ENCODE measurements around the gene CHCHD1.
A peak's percentile ranks its signal among the peaks of the same experiment; 100 is the strongest.

CHCHD1 gene

DNA sequence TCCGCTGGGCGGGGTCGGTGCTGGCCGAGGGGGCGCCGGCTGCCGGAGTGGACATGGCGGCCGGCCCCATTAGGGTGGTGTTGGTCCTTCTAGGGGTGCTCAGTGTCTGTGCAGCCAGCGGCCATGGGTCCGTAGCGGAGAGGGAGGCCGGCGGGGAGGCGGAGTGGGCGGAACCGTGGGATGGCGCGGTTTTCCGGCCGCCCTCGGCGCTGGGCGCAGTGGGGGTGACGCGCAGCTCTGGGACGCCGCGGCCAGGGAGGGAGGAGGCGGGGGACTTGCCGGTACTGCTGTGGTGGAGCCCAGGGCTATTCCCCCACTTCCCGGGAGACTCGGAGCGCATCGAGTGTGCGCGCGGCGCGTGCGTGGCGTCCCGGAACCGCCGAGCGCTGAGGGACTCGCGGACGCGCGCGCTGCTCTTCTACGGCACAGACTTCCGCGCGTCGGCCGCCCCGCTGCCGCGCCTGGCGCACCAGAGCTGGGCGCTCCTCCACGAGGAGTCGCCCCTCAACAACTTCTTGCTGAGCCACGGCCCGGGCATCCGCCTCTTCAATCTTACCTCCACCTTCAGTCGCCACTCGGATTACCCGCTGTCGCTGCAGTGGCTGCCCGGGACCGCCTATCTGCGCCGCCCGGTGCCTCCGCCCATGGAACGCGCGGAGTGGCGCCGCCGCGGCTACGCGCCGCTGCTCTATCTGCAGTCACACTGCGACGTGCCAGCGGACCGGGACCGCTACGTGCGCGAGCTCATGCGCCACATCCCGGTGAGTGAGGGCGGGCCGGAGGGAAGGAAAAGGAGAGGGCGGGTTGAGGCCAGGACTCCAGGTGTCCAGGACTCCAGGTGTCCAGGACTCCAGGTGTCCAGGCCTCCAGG is 9.3 kb upstream of the CHCHD1 start:
- no peaks in the 10 kb centered on the region for H3K27me3 ChIP-seq (replicated peaks; ENCODE audit: control insufficient read depth, insufficient read depth, low read length)
- H3K36me3 ChIP-seq (ENCODE audit: control insufficient read depth, insufficient read depth, low read length): peaks cover 30% of the 10 kb centered on the region
- H3K4me3 ChIP-seq (replicated peaks; ENCODE audit: low read depth, low read length): peak overlapping the region; percentile 78
- peak; percentile 91 for DNase-seq (ENCODE audit: extremely low read depth, insufficient read length)
- TF ChIP-seq, protein P1, sequence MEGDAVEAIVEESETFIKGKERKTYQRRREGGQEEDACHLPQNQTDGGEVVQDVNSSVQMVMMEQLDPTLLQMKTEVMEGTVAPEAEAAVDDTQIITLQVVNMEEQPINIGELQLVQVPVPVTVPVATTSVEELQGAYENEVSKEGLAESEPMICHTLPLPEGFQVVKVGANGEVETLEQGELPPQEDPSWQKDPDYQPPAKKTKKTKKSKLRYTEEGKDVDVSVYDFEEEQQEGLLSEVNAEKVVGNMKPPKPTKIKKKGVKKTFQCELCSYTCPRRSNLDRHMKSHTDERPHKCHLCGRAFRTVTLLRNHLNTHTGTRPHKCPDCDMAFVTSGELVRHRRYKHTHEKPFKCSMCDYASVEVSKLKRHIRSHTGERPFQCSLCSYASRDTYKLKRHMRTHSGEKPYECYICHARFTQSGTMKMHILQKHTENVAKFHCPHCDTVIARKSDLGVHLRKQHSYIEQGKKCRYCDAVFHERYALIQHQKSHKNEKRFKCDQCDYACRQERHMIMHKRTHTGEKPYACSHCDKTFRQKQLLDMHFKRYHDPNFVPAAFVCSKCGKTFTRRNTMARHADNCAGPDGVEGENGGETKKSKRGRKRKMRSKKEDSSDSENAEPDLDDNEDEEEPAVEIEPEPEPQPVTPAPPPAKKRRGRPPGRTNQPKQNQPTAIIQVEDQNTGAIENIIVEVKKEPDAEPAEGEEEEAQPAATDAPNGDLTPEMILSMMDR (IDR thresholded peaks at IDR 0.05; ENCODE audit: insufficient read depth, low read length, poor library complexity, severe bottlenecking): peak; percentile 22

DNA sequence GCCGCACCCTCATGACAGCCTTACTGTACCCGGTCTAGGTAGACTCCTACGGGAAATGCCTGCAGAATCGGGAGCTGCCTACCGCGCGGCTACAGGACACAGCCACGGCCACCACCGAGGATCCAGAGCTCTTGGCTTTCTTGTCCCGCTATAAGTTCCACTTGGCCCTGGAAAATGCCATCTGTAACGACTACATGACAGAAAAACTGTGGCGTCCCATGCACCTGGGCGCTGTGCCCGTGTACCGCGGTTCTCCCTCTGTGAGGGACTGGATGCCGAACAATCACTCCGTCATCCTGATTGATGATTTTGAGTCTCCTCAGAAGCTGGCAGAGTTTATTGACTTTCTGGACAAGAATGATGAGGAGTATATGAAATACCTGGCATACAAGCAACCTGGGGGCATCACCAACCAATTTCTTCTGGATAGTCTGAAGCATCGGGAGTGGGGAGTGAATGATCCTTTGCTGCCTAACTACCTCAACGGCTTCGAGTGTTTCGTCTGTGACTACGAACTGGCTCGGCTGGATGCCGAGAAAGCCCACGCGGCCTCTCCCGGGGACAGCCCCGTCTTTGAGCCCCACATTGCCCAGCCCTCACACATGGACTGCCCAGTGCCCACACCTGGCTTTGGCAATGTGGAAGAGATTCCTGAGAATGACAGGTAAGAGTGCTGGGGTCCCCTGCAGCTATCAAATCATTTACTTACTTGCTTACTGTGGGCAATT is 8.5 kb upstream of the CHCHD1 start:
- Histone ChIP-seq H3K36me3 (ENCODE audit: control insufficient read depth, insufficient read depth, low read length) (peaks cover 30% of the 10 kb centered on the region), H3K27me3 (replicated peaks; ENCODE audit: control insufficient read depth, insufficient read depth, low read length) (no peaks in the 10 kb centered on the region), H3K4me3 (replicated peaks; ENCODE audit: low read depth, low read length) (peak overlapping the region; percentile 78)
- TF ChIP-seq, protein P1 (IDR thresholded peaks at IDR 0.05; ENCODE audit: insufficient read depth, low read length, poor library complexity, severe bottlenecking): no peak
- DNase-seq (ENCODE audit: extremely low read depth, insufficient read length): no peak

DNA sequence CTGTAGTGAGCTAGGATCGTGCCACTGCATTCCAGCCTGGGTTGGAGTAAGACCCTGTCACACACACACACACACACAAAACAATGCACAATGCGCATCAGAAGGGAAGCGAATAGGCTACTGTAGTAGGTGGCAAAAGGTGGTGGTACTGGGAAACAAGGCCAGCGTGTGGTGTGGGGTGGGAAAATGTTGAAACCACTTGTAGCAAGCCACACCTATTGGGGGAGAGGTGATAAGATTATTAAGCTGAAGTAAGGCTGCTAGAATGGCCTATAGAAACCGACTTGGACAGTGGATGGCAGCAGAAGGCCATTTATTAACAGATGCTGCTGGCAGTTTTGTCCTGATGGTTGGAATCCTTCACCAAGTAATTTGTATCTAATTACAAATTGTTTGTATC is 7.2 kb upstream of the CHCHD1 start:
- peaks cover 22% of the 10 kb centered on the region for H3K36me3 ChIP-seq (ENCODE audit: control insufficient read depth, insufficient read depth, low read length)
- no peak for DNase-seq (ENCODE audit: extremely low read depth, insufficient read length)

DNA sequence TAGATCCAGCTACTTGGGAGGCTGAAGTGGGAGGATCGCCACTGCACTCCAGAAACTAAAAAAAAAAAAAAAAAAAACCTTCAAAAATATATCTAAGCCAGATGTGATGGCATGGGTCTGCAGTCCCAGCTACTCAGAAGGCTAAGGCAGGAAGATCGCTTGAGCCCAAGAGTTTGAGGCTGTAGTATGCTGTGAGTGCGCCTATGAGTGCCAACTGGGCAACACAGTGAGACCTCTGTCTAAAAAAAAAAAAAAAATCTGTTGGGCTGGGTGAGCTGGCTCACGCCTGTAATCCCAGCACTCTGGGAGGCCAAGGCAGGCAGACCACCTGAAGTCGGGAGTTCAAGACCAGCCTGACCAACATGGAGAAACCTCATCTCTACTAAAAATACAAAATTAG is 2.8 kb upstream of the CHCHD1 start:
- no peak for DNase-seq (ENCODE audit: extremely low read depth, insufficient read length)
- no peaks in the 10 kb centered on the region for H3K27me3 ChIP-seq (replicated peaks; ENCODE audit: control insufficient read depth, insufficient read depth, low read length)
- no peak overlapping the region for H3K4me3 ChIP-seq (replicated peaks; ENCODE audit: low read depth, low read length)
- peaks cover 5% of the 10 kb centered on the region for H3K36me3 ChIP-seq (ENCODE audit: control insufficient read depth, insufficient read depth, low read length)
- TF ChIP-seq, protein P1 (IDR thresholded peaks at IDR 0.05; ENCODE audit: insufficient read depth, low read length, poor library complexity, severe bottlenecking): no peak

More for the DNA sequence above, 7.2 kb upstream of the CHCHD1 start:
- TF ChIP-seq, protein P1 (IDR thresholded peaks at IDR 0.05; ENCODE audit: insufficient read depth, low read length, poor library complexity, severe bottlenecking): no peak
- H3K27me3 ChIP-seq (replicated peaks; ENCODE audit: control insufficient read depth, insufficient read depth, low read length): no peaks in the 10 kb centered on the region
- H3K4me3 ChIP-seq (replicated peaks; ENCODE audit: low read depth, low read length): peak overlapping the region; percentile 78

DNA sequence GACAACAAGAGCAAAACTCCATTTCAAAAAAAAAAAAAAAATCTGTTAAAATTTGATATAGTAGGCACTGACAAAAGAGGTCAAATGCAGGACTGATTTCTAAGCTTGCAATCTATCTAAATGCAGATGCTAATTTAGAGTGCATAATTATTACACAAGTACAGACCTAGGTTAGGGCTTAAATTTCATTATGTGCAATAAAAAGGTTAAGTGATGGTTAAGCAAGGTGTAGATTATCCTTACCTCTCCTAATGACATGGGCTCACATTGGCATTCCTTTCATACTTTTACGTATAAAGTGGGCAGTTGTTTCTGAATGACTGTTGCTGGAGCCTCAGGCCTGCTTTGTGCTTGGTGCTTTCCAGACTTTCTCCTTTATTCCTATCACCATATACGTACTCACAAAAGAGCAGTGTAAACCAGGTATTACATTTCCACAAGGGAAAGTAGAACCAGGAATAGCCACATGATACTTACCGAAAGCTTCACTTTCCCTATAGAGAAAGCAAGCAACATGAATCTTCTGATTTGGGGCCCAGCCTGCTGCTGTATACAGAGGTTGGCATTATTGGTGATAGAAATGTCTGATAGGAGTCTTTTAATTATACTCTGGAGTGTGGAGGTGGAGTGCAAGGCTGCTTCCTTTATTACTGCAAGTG is 2.2 kb upstream of the CHCHD1 start:
- H3K27me3 ChIP-seq (replicated peaks; ENCODE audit: control insufficient read depth, insufficient read depth, low read length): no peaks in the 10 kb centered on the region
- no peak for DNase-seq (ENCODE audit: extremely low read depth, insufficient read length)
- peaks cover 5% of the 10 kb centered on the region for H3K36me3 ChIP-seq (ENCODE audit: control insufficient read depth, insufficient read depth, low read length)
- no peak overlapping the region for H3K4me3 ChIP-seq (replicated peaks; ENCODE audit: low read depth, low read length)
- TF ChIP-seq, protein P1 (IDR thresholded peaks at IDR 0.05; ENCODE audit: insufficient read depth, low read length, poor library complexity, severe bottlenecking): no peak

All from GM06990 (cell line).